ENCODE results near the gene PPTC7. TPM values are rescaled to one million over a fixed set of nuclear protein-coding genes. Genes with fewer than 3 reads are reported as not detected.

The PPTC7 gene
- total and polyA plus RNA-seq, 2 of the 8 experiments (the other 6 are each of a cell fraction or from before 2014, with no cell fraction given) = 8.1 to 15.9 TPM

DNA sequence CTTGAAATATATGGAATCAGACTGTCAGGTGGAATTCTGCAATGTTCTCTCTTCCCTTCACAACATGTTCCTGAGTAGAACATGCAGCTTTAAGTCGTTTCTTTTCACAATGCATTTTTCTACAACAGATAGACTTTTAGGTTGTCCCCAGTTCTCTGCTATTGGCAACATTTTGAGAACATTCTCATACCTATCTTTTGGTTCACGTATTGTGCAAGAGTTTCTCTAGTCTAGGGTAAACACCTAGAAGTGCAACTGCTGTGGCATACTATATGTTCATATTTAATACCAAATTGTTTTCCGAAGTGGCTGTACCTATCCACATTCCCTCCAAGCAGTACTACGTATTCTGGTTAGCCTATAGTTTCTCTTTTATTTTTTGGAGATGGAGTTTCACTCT is 32.1 kb downstream of the PPTC7 start:
- Histone ChIP-seq H3K27ac (ENCODE audit: low read depth, low read length) (no peak overlapping the region), H3K36me3 (ENCODE audit: control insufficient read depth in 2 of 4, insufficient read depth in 4 of 4, low read length in 3 of 4) (no peaks in the 10 kb centered on the region), H2BK15ac (ENCODE audit: low read length) (no peak overlapping the region), H3K9me3 (ENCODE audit: insufficient read depth in 2 of 2, low read depth in 1 of 2, low read length in 1 of 2) (no peaks in the 10 kb centered on the region), H3K79me1 (ENCODE audit: low read depth, low read length) (peaks cover 4% of the 10 kb centered on the region; the same call in 1 of the 2 replicates), H4K20me1 (replicated peaks in 1 of 2; ENCODE audit: control insufficient read depth in 1 of 2, insufficient read depth in 2 of 2, low read length in 2 of 2) (peaks cover 0 to under 1% of the 10 kb centered on the region in 2 experiments), H2AK5ac (ENCODE audit: low read depth, low read length) (no peak overlapping the region), H2BK5ac (ENCODE audit: low read depth, low read length) (no peak overlapping the region), H3K23ac (ENCODE audit: insufficient read length) (no peak overlapping the region), H3K23me2 (ENCODE audit: low read depth, low read length) (no peaks in the 10 kb centered on the region), H4K5ac (ENCODE audit: insufficient read length, low read depth, low read length) (no peak overlapping the region), H2AFZ (ENCODE audit: low read length) (no peak overlapping the region), H3K4me1 (replicated peaks in 1 of 4; ENCODE audit: control insufficient read depth in 3 of 4, insufficient read depth in 4 of 4, low read length in 3 of 4) (0 out of 7 replicates have a peak, but pooled peaks cover 0 to 2% (median 0%) of the 10 kb centered on the region in 4 experiments), H3K14ac (ENCODE audit: insufficient read length) (no peak overlapping the region), H3K4ac (replicated peaks; ENCODE audit: insufficient read length, low read depth, low read length) (no peak overlapping the region), H3K9ac (replicated peaks in 1 of 4; ENCODE audit: extremely low read depth in 1 of 4, low read depth in 3 of 4, low read length in 3 of 4) (no peak overlapping the region), H3K4me3 (ENCODE audit: extremely low read depth in 1 of 4, insufficient read depth in 2 of 4, low read depth in 3 of 4, low read length in 4 of 4) (no peak overlapping the region), H3K18ac (ENCODE audit: extremely low read depth, low read length) (no peak overlapping the region), H3K4me2 (ENCODE audit: insufficient read depth in 1 of 2, low read depth in 2 of 2, low read length in 2 of 2) (no peak overlapping the region), H2BK12ac (ENCODE audit: low read depth, low read length) (no peak overlapping the region), H2BK20ac (ENCODE audit: low read length) (no peak overlapping the region), H3K79me2 (ENCODE audit: control insufficient read depth in 1 of 2, insufficient read depth in 2 of 2, low read length in 2 of 2) (peaks cover 0 to 18% of the 10 kb centered on the region in 2 experiments; a peak in 2 of 4 replicates), H3K56ac (replicated peaks; ENCODE audit: insufficient read length, low read depth, low read length) (no peak overlapping the region), H3K27me3 (replicated peaks in 1 of 4; ENCODE audit: control insufficient read depth in 3 of 4, extremely low read depth in 1 of 4, insufficient read depth in 3 of 4, low read length in 3 of 4) (no peaks in the 10 kb centered on the region), H4K8ac (ENCODE audit: extremely low read depth, insufficient read depth, low read length) (no peak overlapping the region), H2BK120ac (replicated peaks; ENCODE audit: low read depth, low read length) (no peak overlapping the region), H4K91ac (replicated peaks; ENCODE audit: insufficient read length, low read length) (no peak overlapping the region)
- FAIRE-seq = no peak
- CTCF ChIA-PET (ENCODE audit: partially characterized antibody) = interaction anchor here (0.9 to 10.5 kb wide), 10 partner anchors 11 to 278 kb away, joined by 3 to 190 read pairs (median 6); no protein-coding TSS in a partner anchor
- 89% methylated on average over 4 of the region's 4 CpGs; no CpG with 5 or more reads in 1 of the 2 experiments for WGBS, 2 experiments (ENCODE audit: extremely low coverage in 1 of 2, insufficient coverage in 1 of 2, insufficient read length in 1 of 2, insufficient replicate concordance in 2 of 2, low coverage in 1 of 2, low lambda C conversion rate in 2 of 2, missing lambda C conversion rate in 1 of 2)
- DNase-seq (ENCODE audit: low read depth in 1 of 2, low spot score in 2 of 2) = no peak
- POLR2A ChIA-PET (ENCODE audit: partially characterized antibody) = interaction anchor here (1.0 kb wide), 1 partner anchor 14 kb away, joined by 4 read pairs; no protein-coding TSS in a partner anchor
- TF ChIP-seq, protein P1, sequence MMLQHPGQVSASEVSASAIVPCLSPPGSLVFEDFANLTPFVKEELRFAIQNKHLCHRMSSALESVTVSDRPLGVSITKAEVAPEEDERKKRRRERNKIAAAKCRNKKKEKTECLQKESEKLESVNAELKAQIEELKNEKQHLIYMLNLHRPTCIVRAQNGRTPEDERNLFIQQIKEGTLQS (IDR thresholded peaks at IDR 0.05; ENCODE audit: insufficient read depth, low read depth, low read length) = no peak
- TF ChIP-seq MAFK (IDR thresholded peaks at IDR 0.05; ENCODE audit: low read depth, low read length) = no peak
- TF ChIP-seq, protein P2, sequence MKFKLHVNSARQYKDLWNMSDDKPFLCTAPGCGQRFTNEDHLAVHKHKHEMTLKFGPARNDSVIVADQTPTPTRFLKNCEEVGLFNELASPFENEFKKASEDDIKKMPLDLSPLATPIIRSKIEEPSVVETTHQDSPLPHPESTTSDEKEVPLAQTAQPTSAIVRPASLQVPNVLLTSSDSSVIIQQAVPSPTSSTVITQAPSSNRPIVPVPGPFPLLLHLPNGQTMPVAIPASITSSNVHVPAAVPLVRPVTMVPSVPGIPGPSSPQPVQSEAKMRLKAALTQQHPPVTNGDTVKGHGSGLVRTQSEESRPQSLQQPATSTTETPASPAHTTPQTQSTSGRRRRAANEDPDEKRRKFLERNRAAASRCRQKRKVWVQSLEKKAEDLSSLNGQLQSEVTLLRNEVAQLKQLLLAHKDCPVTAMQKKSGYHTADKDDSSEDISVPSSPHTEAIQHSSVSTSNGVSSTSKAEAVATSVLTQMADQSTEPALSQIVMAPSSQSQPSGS (IDR thresholded peaks at IDR 0.05; ENCODE audit: low read length) = no peak
- TF ChIP-seq PHF8 (conservative IDR thresholded peaks at IDR 0.05; ENCODE audit: low read depth, low read length) = no peak
- TF ChIP-seq SIN3A (conservative IDR thresholded peaks at IDR 0.05 in 1 of 2, IDR thresholded peaks at IDR 0.05 in 1 of 2; ENCODE audit: low read depth in 1 of 2, low read length in 2 of 2) = no peak
- TF ChIP-seq POU5F1 (IDR thresholded peaks at IDR 0.05; ENCODE audit: low read depth, low read length) = no peak
- no peak for TF ChIP-seq CTBP2 (IDR thresholded peaks at IDR 0.05; ENCODE audit: borderline replicate concordance, insufficient read depth, insufficient read length, low read length)
- no peak for TF ChIP-seq BRCA1 (IDR thresholded peaks at IDR 0.05; ENCODE audit: low read depth, low read length)
- no peak for TF ChIP-seq RBBP5 (IDR thresholded peaks at IDR 0.05; ENCODE audit: borderline replicate concordance, low read depth, low read length)
- no peak for TF ChIP-seq SRF (IDR thresholded peaks at IDR 0.05; ENCODE audit: low read depth, low read length)
- no peak for TF ChIP-seq NANOG (IDR thresholded peaks at IDR 0.05; ENCODE audit: insufficient read depth, low read depth, low read length, poor library complexity, severe bottlenecking)
